H1 (cell line): Measurements from ENCODE around the gene PDE2A. TPM values are rescaled to one million over a fixed set of nuclear protein-coding genes. Genes with fewer than 3 reads are reported as not detected.
A peak's percentile ranks its signal among the peaks of the same experiment; 100 is the strongest.

Experiments used
- CTCF ChIA-PET: fragments of 300-600 bp; sonication (Branson Sonifier 250); formaldehyde crosslinking; loops from one replicate; lab custom pipeline; 2021; ENCODE audit not compliant: partially characterized antibody; lab: Charles Lee
- POLR2A ChIA-PET: fragments of 300-600 bp; sonication (Branson Sonifier 250); formaldehyde crosslinking; loops from one replicate; lab custom pipeline; 2021; ENCODE audit warnings: inconsistent platforms; ENCODE audit not compliant: partially characterized antibody; lab: Charles Lee
- DNase-seq, 2 experiments: peaks; one replicate each; pipeline versions ENCODE4 v3.0.0 to v3.0.0-alpha.2; 2010 to 2022; ENCODE audit warnings: low spot score in 2 of 2, low read depth in 1 of 2, mixed read lengths in 1 of 2
- FAIRE-seq: peaks from 2 replicates; lab custom pipeline; 2011; peaks lifted over from hg19 to GRCh38; lab: Jason Lieb, UNC
- H2AFZ ChIP-seq: 2 replicates; pipeline ENCODE4 v1.8.1; 2012; ENCODE audit warnings: low read length, inconsistent platforms
- H2AK5ac ChIP-seq: 2 replicates; pipeline ENCODE4 v1.6.1; 2013; ENCODE audit warnings: low read depth, low read length
- H2BK120ac ChIP-seq: replicated peaks from 2 replicates; pipeline ENCODE3; 2013; ENCODE audit warnings: low read depth, low read length, inconsistent platforms
- H2BK12ac ChIP-seq: 2 replicates; pipeline ENCODE4 v1.6.1; 2013; ENCODE audit warnings: low read depth, low read length
- H2BK15ac ChIP-seq: 2 replicates; pipeline ENCODE4 v1.6.1; 2013; ENCODE audit warnings: low read length
- H2BK20ac ChIP-seq: 2 replicates; pipeline ENCODE4 v1.6.1; 2013; ENCODE audit warnings: low read length
- H2BK5ac ChIP-seq: 2 replicates; pipeline ENCODE4 v1.6.1; 2013; ENCODE audit warnings: low read depth, low read length
- H3K14ac ChIP-seq: 2 replicates; pipeline ENCODE4 v1.6.1; 2013; ENCODE audit warnings: inconsistent platforms; ENCODE audit not compliant: insufficient read length
- H3K18ac ChIP-seq: 2 replicates; pipeline ENCODE4 v1.6.1; 2013; ENCODE audit warnings: low read length; ENCODE audit errors: extremely low read depth
- H3K23ac ChIP-seq: 2 replicates; pipeline ENCODE4 v1.6.1; 2013; ENCODE audit warnings: inconsistent platforms; ENCODE audit not compliant: insufficient read length
- H3K23me2 ChIP-seq: 2 replicates; pipeline ENCODE4 v1.6.1; 2013; ENCODE audit warnings: low read depth, low read length
- H3K27ac ChIP-seq: 2 replicates; pipeline ENCODE4 v1.6.1; 2011; ENCODE audit warnings: low read depth, low read length, inconsistent platforms
- H3K27me3 ChIP-seq, 4 experiments: replicated peaks in 1 of 4; 1 replicate in 1 of 4; 2 replicates in 3 of 4; pipeline versions ENCODE4 v1.6.1 to v1.8.1; 2011 to 2013; ENCODE audit warnings: low read length in 3 of 4, mild to moderate bottlenecking in 3 of 4, inconsistent platforms in 2 of 4, mixed read lengths in 2 of 4, moderate library complexity in 1 of 4; ENCODE audit not compliant: control insufficient read depth in 3 of 4, insufficient read depth in 3 of 4; ENCODE audit errors: extremely low read depth in 1 of 4
- H3K36me3 ChIP-seq, 4 experiments: 2 replicates each; pipeline versions ENCODE4 v1.6.1 to v1.8.1; 2011 to 2013; ENCODE audit warnings: mild to moderate bottlenecking in 4 of 4, low read length in 3 of 4, moderate library complexity in 2 of 4, control low read depth in 1 of 4, inconsistent platforms in 1 of 4; ENCODE audit not compliant: insufficient read depth in 4 of 4, control insufficient read depth in 2 of 4
- H3K4ac ChIP-seq: replicated peaks from 2 replicates; pipeline ENCODE3; 2013; ENCODE audit warnings: low read length, low read depth, mixed read lengths, inconsistent platforms; ENCODE audit not compliant: insufficient read length
- H3K4me1 ChIP-seq, 4 experiments: replicated peaks in 1 of 4; 1 replicate in 1 of 4; 2 replicates in 3 of 4; pipeline versions ENCODE4 v1.6.1 to v1.8.1; 2011 to 2013; ENCODE audit warnings: low read length in 3 of 4, inconsistent platforms in 2 of 4, mixed read lengths in 1 of 4; ENCODE audit not compliant: insufficient read depth in 4 of 4, control insufficient read depth in 3 of 4
- H3K4me2 ChIP-seq, 2 experiments: 2 replicates each; pipeline versions ENCODE4 v1.6.1 to v1.8.1; 2011 to 2013; ENCODE audit warnings: low read depth in 2 of 2, low read length in 2 of 2, control low read depth in 1 of 2, inconsistent platforms in 1 of 2, mild to moderate bottlenecking in 1 of 2; ENCODE audit not compliant: insufficient read depth in 1 of 2
- H3K4me3 ChIP-seq, 4 experiments: fragments of 200-600, 300-600 bp in 1 of 4; sonication (generic), shearing (Covaris generic), sonication (Bioruptor Twin) in 1 of 4; 2 replicates each; pipeline versions ENCODE4 v1.5.1 to v1.8.1; 2011 to 2016; ENCODE audit warnings: low read length in 4 of 4, low read depth in 3 of 4, control low read depth in 2 of 4, inconsistent platforms in 2 of 4, mild to moderate bottlenecking in 2 of 4, mixed read lengths in 1 of 4, moderate library complexity in 1 of 4; ENCODE audit not compliant: insufficient read depth in 2 of 4; ENCODE audit errors: extremely low read depth in 1 of 4
- H3K56ac ChIP-seq: replicated peaks from 2 replicates; pipeline ENCODE3; 2013; ENCODE audit warnings: low read depth, mild to moderate bottlenecking, mixed read lengths, low read length, inconsistent platforms; ENCODE audit not compliant: insufficient read length
- H3K79me1 ChIP-seq: 2 replicates; pipeline ENCODE4 v1.6.1; 2013; ENCODE audit warnings: low read depth, low read length, control low read depth
- H3K79me2 ChIP-seq, 2 experiments: 2 replicates each; pipeline versions ENCODE4 v1.6.1 to v1.8.1; 2012 to 2013; ENCODE audit warnings: low read length in 2 of 2, mild to moderate bottlenecking in 2 of 2, inconsistent platforms in 1 of 2; ENCODE audit not compliant: insufficient read depth in 2 of 2, control insufficient read depth in 1 of 2
- H3K9ac ChIP-seq, 4 experiments: replicated peaks in 1 of 4; 1 replicate in 1 of 4; 2 replicates in 3 of 4; pipeline versions ENCODE4 v1.6.1 to v1.8.1; 2011 to 2013; ENCODE audit warnings: low read depth in 3 of 4, low read length in 3 of 4, control low read depth in 2 of 4, mild to moderate bottlenecking in 2 of 4, moderate library complexity in 2 of 4, inconsistent platforms in 1 of 4; ENCODE audit errors: extremely low read depth in 1 of 4
- H3K9me3 ChIP-seq, 2 experiments: 2 replicates each; pipeline versions ENCODE4 v1.6.1 to v1.8.1; 2012 to 2013; ENCODE audit warnings: mild to moderate bottlenecking in 2 of 2, moderate library complexity in 2 of 2, control low read depth in 1 of 2, inconsistent platforms in 1 of 2, low read depth in 1 of 2, low read length in 1 of 2, mixed read lengths in 1 of 2; ENCODE audit not compliant: insufficient read depth in 2 of 2
- H4K20me1 ChIP-seq, 2 experiments: replicated peaks in 1 of 2; 2 replicates each; pipeline versions ENCODE3 to v1.8.1; 2011 to 2013; ENCODE audit warnings: inconsistent platforms in 2 of 2, low read length in 2 of 2, mild to moderate bottlenecking in 1 of 2; ENCODE audit not compliant: insufficient read depth in 2 of 2, control insufficient read depth in 1 of 2
- H4K5ac ChIP-seq: 2 replicates; pipeline ENCODE4 v1.6.1; 2013; ENCODE audit warnings: low read length, low read depth, mixed read lengths, inconsistent platforms; ENCODE audit not compliant: insufficient read length
- H4K8ac ChIP-seq: 2 replicates; pipeline ENCODE4 v1.8.0; 2013; ENCODE audit warnings: mild to moderate bottlenecking, moderate library complexity, low read length, inconsistent platforms; ENCODE audit not compliant: insufficient read depth; ENCODE audit errors: extremely low read depth
- H4K91ac ChIP-seq: replicated peaks from 2 replicates; pipeline ENCODE3; 2013; ENCODE audit warnings: low read length, mixed read lengths, inconsistent platforms; ENCODE audit not compliant: insufficient read length
- POLR2AphosphoS5 ChIP-seq: IDR thresholded peaks from 2 replicates; pipeline ENCODE4 v1.6.1; 2011; ENCODE audit warnings: low read depth, low read length
- SIN3A ChIP-seq, 2 experiments: IDR thresholded peaks in 1 of 2; conservative IDR thresholded peaks in 1 of 2; 2 replicates each; pipeline ENCODE4 v1.6.1; 2011 to 2012; ENCODE audit warnings: low read length in 2 of 2, improper control_type of control experiment in 1 of 2, low read depth in 1 of 2, mild to moderate bottlenecking in 1 of 2
- SIRT6 ChIP-seq: IDR thresholded peaks from one replicate; pipeline ENCODE4 v1.7.1; 2012; ENCODE audit warnings: low read length, inconsistent platforms
- WGBS, 2 experiments: shearing (Covaris generic) in 1 of 2; methylation state at CpG; one replicate each; pipeline versions ENCODE4 v1.1.6 to v1.1.7; 2013 to 2015; ENCODE audit warnings: low lambda C conversion rate in 2 of 2, mixed read lengths in 2 of 2, inconsistent platforms in 1 of 2, low coverage in 1 of 2, missing lambda C conversion rate in 1 of 2; ENCODE audit not compliant: insufficient replicate concordance in 2 of 2, insufficient coverage in 1 of 2, insufficient read length in 1 of 2; ENCODE audit errors: extremely low coverage in 1 of 2, missing lambda C conversion rate in 1 of 2; 5-methylcytosine and 5-hydroxymethylcytosine counted together
- polyA plus RNA-seq, 7 experiments: library from polyadenylated mRNA; depleted of rRNA in 3 of 7; stranded (reverse) in 5 of 7; unstranded in 2 of 7; fragments of >200 nt in 5 of 7; fragments of 200-250 nt in 2 of 7; gene quantifications; 1 replicate in 5 of 7; 2 replicates in 1 of 7; 4 replicates in 1 of 7; pipeline versions ENCODE4 v1.2.1 to v1.2.3, GENCODE V29; 2011 to 2013; ENCODE audit warnings: missing spikeins in 2 of 7, mixed read lengths in 2 of 7
- total RNA-seq: library from RNA; stranded (reverse); fragmentation: NEBNext Ultra II Directional; extraction: Animal tissue kit (Norgen Biotek cat#: 25700); gene quantifications from 2 replicates; pipeline ENCODE4 v1.2.1, GENCODE V29; 2021

PDE2A gene
- total and polyA plus RNA-seq, 2 of the 8 experiments (the other 6 are each of a cell fraction or from before 2014, with no cell fraction given) = 3.4 to 7.1 TPM

DNA sequence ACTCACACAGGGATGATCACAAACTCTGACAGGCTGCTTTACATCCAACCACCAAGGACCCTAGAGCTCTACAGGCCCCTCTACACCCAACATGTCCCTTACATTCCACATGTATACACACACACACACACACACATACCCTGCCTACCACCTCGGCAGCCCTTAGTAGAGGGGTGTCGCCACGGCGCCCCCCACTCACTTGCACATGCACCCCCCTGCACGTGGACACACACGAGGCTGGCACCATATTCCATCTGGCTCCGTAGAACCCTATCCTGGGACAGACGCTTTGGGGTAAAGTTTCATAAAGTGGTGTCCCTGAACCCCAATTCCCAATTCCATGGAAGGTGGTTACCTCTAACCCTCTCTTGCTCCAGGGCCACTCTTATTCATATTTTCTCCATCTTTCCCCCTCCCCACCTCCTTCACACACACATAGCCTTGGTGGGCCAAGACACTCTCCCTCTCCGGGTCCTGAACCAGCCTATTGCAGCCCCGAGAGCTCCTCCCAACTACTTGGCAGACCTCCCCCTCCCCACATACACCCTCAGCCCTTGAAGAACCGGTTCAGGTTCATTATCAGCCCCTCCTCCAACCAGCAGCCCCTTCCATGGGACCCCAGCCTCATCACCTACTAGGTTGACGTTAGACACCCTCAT is 809 bp downstream of the PDE2A start:
- no peak overlapping the region for H4K8ac ChIP-seq
- peak overlapping the region in 3 of 4 experiments; percentile 17 to 53 (median 36); a peak in 5 of 8 replicates for H3K4me3 ChIP-seq
- POLR2A ChIA-PET = interaction anchor here (0.9 to 2.0 kb wide), 7 partner anchors 10 to 98 kb away, joined by 3 to 5 read pairs (median 4); no protein-coding TSS in a partner anchor
- 51% methylated on average over 12 of the region's 12 CpGs; no CpG with 5 or more reads in 1 of the 2 experiments for WGBS, 2 experiments
- FAIRE-seq = no peak
- peak overlapping the region; percentile 57 to 72 for H3K4me2 ChIP-seq
- H3K9me3 ChIP-seq = peaks cover 0 to under 1% of the 10 kb centered on the region in 2 experiments; a peak in 1 of 4 replicates
- H3K23ac ChIP-seq = no peak overlapping the region
- no peak overlapping the region for H2BK5ac ChIP-seq
- H3K14ac ChIP-seq = no peak overlapping the region
- H2BK20ac ChIP-seq = no peak overlapping the region
- no peak overlapping the region for H3K9ac ChIP-seq
- no peak overlapping the region for H4K5ac ChIP-seq
- peaks cover 0 to 23% (median 17%) of the 10 kb centered on the region in 4 experiments; a peak in 6 of 7 replicates for H3K4me1 ChIP-seq
- H3K18ac ChIP-seq = no peak overlapping the region
- no peak overlapping the region for H3K56ac ChIP-seq
- peaks cover 0 to 30% (median 29%) of the 10 kb centered on the region in 4 experiments; a peak in 6 of 7 replicates for H3K27me3 ChIP-seq
- no peak overlapping the region for H2AFZ ChIP-seq
- H3K27ac ChIP-seq = no peak overlapping the region
- H3K36me3 ChIP-seq = no peaks in the 10 kb centered on the region
- peak; percentile 23; the same call in 1 of the 2 replicates for TF ChIP-seq POLR2AphosphoS5
- TF ChIP-seq SIRT6 = no peak
- peak in 1 of 2 experiments; percentile 62; a peak in 2 of 4 replicates for TF ChIP-seq SIN3A (conservative IDR thresholded peaks at IDR 0.05 in 1 of 2, IDR thresholded peaks at IDR 0.05 in 1 of 2; ENCODE audit: low read depth in 1 of 2, low read length in 2 of 2)
- TF ChIP-seq, all 59 proteins: peak for 2
- no peaks in the 10 kb centered on the region for H3K79me1 ChIP-seq
- CTCF ChIA-PET = interaction anchor here (0.7 to 19.1 kb wide), 11 partner anchors 11 to 202 kb away, joined by 3 to 384 read pairs (median 4); no protein-coding TSS in a partner anchor
- peak in 1 of 2 experiments; percentile 62 for DNase-seq
- no peaks in the 10 kb centered on the region for H3K79me2 ChIP-seq
- peaks cover 8% of the 10 kb centered on the region; the same call in 1 of the 2 replicates for H3K23me2 ChIP-seq
- no peak overlapping the region for H2BK120ac ChIP-seq
- H3K4ac ChIP-seq = no peak overlapping the region
- H4K91ac ChIP-seq = no peak overlapping the region
- H2BK12ac ChIP-seq = no peak overlapping the region
- H4K20me1 ChIP-seq = peaks cover 3 to 14% of the 10 kb centered on the region in 2 experiments
- H2BK15ac ChIP-seq = no peak overlapping the region
- H2AK5ac ChIP-seq = no peak overlapping the region
